B cell (primary cell): ENCODE results near the gene CORO1C.

Experiments used
- CTCF ChIP-seq: fragments of 200-600 bp; IDR thresholded peaks from one replicate; pipeline ENCODE4 v1.8.0; 2022; ENCODE audit warnings: antibody characterized with exemption, mild to moderate bottlenecking
- EZH2 ChIP-seq: IDR thresholded peaks from 2 replicates; pipeline ENCODE4 v1.6.1; 2012; ENCODE audit warnings: borderline replicate concordance, low read depth, mild to moderate bottlenecking, moderate library complexity, low read length; ENCODE audit not compliant: insufficient read depth, poor library complexity, severe bottlenecking

- no peak for TF ChIP-seq CTCF
- no peak for TF ChIP-seq EZH2
These were observed 132.6 kb downstream of the CORO1C start for GRCh38 chr12:108598553-108599250.
